ENCODE results near the gene OSER1.
"Not testable (repeated sequence)": the region's sequence is repeated elsewhere in the genome, so short reads cannot be mapped to it uniquely, and the experiment has no call there.

The OSER1 gene

DNA sequence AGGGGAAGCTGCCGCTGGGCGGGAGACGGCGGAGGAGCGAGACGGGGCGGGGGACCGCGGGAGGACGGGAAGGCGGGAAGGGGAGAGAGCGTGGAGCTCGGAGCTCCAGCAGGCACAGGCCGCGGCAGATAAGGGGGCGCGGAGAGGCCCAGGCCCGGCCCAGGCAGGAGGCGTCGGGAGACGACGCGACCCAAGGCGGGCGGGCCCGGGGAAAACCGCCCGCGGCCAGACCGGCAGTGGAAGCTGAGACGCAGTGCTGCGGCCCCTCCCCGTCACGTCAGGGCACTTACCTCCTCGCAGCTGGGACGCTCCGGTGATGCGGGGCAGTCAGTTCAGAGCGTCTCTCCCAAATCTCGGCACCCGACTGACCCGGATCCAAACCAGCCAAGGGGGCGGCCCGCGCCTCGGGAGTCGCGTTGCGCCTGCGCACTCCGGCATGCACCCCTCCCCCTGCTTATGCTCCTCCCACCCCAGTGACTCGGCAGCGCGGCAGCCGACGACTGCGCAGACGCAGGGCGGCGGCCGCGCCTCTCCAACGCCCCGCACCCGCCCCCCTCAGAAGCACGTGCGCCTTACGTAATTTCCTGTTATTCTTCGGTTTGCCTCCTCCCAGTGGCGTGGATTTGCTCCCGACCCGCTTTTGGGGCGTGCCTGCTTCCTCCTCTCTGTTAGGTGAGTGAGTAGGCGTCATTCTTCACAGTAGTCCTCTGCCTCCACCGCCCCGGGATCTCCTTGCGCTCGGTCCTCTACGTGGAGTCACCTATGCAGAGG lies at the start of gene OSER1:
Gene OSER1, minus strand, starts transcription at position 366 of the 771 bp plus-strand sequence. CDS start 3,814 bp downstream, outside the sequence.
- peak; percentile 98 for DNase-seq

DNA sequence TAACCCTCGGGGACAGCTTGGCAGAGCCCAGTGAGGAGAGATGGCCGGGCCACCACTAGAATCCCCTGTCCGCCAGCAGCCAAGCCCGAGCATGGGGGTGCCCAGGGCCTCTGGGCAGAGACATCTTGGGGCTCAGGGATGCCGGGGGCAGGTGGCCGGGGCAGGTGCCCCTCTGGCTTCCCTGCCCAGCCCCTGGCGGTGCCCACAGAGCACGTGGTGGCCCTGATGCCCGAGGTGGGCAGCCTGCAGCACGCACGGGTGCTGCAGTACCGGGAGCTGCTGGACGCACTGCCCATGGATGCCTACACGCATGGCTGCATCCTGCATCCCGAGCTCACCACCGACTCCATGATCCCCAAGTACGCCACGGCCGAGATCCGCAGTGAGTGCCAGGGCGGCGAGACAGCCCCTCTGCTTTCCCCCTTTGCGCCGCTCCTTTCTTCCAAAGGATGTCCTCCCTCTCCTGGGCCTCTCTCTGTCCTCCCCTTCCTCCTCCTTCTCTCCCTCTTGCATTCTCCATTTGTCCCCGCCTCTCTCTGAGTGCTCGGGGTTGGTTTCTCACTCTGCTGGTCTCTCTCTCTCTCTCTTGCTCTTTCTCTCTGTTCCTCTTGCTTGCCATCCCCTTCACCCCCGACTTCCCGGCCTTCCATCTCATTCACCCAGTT lies 47.8 kb upstream of the OSER1 start:
- no peak for DNase-seq

DNA sequence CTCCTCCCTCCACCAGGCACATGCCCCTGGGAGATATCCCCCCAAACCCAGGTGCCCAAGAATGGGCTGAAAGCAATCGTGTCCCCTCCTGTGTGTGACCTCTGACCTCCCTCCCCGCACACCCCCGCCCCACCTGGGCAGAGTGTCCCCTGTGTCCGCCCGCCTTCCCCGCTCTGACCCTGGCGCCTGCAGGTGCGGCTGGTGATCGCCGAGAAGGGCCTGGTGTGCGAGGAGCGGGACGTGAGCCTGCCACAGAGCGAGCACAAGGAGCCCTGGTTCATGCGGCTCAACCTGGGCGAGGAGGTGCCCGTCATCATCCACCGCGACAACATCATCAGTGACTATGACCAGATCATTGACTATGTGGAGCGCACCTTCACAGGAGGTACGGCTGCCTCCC lies 46.4 kb upstream of the OSER1 start:
- no peak for DNase-seq

DNA sequence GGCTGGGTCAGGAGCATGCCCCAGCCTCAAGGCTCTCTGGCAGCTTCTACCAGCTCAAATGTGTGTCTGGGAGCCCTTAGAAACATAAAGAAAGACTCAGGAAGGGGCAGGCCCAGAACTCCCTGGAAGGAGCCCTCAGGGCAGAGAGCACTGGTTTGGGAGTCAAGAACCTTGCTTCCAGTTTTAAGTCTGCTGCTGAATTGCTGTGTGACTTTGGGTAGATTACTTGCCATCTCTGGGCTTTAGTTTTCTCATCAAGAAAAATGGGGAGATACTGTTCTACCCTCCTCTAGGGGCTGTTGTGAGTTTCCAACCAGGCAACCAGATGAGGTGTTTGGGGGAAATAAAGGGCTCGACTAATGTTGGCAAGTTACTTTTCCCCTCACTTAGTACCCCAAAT lies 45.4 kb upstream of the OSER1 start:
- no peak for DNase-seq

DNA sequence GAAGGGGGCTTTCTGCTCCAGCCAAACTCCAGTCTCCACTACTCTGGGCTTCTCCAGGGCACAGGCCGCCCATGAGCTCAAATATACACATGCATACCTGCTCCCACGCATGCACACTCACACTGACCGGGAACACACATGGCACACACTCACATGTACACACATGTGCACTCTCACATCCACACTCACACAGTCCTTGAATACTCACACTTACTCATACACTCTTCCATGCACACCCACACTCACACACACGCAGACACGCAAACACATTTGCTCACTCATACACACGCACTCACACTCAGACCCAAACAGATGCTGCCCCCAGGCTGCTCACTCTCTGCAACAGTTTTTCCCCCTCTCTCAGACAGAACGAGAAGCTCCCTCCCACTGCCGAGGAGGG lies 43.5 kb upstream of the OSER1 start:
- no peak for DNase-seq

DNA sequence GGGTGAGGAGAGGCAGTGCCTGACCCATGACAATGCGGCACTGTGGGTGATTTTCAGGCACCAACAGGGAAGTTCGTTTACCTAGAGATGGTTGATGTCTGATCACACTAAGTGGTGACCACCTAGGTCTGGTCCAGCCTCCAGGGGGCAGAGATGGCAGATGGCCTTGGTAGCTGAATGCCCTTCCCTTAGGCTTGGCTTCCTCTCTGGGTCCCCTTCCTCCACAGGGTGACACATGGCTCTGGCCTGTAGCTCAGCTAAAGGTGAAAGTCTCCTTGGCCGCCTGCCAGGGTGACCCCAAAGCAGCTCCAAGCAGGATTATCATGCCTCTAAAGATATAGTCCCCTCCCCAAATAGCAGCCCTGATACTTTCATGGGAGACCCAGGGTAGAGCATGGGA lies 43.0 kb upstream of the OSER1 start:
- DNase-seq: no peak

DNA sequence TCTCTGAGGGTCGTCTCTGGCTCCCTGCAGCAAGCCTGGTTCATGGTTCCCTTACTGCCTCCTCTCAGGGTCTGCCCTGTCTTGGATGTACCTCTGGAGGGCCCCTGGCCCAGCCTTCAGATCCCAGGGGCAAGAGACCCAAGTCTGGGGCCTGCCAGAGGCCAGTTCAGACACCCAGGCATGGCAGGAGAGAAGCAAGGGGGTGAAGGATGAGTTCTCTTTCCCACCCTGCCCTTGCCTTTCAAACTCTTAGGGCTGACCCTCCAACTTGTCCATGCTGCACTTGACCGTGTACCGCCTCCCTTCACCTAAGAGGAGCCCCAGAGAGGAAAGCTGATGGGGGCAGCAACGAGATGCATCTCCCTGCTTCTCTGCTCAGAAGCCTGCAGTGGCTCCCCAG lies 40.7 kb upstream of the OSER1 start:
- DNase-seq: no peak

DNA sequence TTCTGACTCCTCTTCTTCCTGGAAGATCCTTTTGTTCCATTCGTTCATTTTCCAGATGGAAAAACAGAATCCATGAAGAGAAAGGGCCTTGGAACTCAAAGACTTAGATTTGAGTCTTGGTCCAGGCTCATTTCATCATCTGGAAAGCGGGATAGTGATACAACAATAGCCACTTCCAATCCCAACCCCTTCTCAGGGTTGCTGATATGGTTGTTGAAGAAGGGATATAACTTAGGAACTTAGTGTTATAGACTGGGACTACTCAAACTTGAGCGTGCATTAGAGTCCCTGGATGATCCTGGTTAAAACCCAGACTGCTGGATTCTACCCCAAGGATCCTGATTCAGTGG lies 37.8 kb upstream of the OSER1 start:
- DNase-seq: no peak

DNA sequence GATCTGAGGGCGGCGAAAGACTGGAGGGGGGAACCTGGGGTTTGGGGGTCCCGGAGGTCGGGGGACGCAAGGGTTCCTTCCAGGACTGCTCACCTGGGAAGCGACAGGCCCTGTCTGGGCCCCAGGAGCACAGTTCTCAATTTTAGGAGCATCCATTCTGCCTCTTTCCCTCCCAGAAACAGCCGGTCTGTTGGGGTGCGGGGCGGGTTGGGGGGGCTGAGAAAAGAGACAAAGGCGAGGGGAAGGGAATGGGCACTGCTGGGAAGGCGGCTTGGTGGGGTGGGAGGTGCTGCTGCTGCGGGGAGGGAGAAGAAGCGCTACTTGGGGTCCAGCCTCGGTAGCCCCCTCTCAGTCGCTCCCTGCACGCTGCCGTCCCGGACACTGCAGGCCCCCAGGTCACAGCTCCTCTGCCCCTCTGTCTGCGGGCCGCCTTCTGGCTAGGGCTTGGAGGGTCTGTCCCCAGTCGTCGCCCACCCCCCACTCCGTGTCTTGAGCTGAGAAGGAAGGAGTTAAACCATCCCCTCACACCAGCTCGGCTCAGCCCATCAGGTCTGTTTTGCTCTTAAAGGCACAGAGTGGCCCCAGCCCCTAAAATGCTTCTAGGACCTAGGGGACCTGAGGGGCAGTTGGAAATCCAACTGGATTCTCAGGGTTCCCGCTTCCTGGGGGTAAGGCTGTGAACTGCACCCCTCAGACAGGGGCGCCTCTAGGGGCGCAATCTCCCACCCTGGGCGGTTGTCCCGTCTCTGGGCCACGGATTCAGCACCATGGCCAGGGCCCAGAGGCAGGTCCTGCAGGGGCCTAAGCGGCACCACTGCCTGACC lies 37.2 kb upstream of the OSER1 start:
- DNase-seq: no peak

DNA sequence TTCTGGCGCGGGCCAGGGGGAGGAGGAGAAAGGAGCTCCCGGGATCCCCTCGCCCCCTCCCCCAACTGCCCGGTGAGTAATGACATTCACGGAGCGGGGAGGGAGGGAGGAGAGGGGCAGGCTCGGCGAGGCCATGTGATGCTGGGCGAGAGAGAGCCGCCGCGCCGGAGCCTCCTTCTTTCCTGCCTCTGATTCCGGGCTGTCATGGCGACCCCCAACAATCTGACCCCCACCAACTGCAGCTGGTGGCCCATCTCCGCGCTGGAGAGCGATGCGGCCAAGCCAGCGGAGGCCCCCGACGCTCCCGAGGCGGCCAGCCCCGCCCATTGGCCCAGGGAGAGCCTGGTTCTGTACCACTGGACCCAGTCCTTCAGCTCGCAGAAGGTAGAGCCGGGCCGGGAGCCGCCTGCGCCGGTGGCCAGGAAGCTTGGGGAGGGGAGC lies 36.6 kb upstream of the OSER1 start, which contains the start of gene GDAP1L1:
Gene GDAP1L1, plus strand, starts transcription at position 178 of the 441 bp plus-strand sequence. Its CDS starts 27 bp downstream, at position 205.
- no peak for DNase-seq

DNA sequence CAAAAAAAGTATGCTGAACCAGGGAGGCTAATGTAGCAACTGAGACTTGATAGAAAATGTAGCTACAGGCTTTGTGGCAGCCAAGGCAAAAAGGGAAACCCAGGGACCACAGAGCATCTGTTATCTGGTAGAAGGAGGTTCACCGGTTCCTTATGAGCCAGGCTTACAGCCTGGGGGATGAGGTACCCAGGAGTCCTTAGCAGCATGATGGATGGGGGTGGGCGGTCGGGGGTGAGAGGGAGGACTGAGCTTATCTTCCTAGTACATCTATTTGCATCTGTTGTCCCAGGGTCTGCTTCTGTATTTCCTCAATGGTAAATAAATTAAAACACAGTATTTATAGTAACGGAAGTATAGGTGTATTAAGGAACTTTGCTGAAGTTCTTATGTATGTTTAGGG lies 35.4 kb upstream of the OSER1 start:
- no peak for DNase-seq

DNA sequence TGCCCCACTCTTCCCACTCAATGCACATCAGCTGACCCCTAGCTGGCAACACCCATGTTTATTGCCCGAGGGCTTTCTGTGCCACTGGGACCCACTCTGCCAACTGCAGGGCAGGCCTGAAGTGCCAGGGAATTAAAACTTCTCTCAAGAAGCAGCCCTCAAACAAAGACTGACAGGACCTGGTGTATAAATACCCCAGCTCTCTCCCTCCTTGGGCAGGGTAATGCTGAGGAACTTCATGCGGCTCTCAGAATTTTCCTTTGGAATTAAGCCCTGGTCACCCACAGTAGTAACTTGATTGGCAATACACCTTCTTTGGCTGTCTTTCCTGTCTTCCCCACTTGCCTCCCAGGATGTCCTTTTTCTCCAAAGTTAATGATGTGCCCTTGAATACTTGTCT lies 31.2 kb upstream of the OSER1 start:
- no peak for DNase-seq

DNA sequence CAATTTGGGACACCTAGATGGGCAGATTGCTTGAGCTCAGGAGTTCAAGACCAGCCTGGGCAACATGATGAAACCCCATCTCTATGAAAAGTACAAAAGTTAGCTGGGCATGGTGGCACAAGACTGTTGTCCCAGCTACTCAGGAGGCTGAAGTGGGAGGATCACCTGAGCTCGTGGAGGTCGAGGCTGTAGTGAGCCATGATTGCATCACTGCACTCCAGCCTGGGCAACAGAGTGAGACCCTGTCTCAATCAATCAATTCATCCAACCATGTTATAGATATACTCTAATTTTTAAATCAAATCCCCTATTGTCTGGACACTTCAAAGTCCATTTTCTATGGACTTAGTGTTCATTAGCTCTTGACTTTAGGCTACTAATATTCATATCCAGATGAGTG lies 26.3 kb upstream of the OSER1 start:
- not testable (repeated sequence) for DNase-seq

DNA sequence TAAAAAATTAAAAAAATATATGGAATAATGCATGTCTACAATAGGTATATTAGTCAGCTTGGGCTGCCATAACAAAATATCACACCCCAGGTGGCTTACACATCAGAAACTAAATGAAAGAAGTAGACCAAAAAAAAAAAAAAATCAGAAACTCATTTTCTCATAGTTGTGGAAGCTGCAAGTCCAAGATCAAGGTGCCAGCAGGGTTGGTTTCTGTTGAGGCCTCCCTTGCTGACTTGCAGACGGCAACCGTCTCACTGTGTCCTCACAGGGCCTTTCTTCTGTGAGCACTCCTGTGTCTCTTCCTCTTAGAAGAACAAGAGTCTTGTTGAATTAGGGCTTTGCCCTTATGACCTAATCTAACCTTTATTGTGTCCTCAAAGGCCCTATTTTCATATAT lies 25.1 kb upstream of the OSER1 start:
- DNase-seq: no peak

DNA sequence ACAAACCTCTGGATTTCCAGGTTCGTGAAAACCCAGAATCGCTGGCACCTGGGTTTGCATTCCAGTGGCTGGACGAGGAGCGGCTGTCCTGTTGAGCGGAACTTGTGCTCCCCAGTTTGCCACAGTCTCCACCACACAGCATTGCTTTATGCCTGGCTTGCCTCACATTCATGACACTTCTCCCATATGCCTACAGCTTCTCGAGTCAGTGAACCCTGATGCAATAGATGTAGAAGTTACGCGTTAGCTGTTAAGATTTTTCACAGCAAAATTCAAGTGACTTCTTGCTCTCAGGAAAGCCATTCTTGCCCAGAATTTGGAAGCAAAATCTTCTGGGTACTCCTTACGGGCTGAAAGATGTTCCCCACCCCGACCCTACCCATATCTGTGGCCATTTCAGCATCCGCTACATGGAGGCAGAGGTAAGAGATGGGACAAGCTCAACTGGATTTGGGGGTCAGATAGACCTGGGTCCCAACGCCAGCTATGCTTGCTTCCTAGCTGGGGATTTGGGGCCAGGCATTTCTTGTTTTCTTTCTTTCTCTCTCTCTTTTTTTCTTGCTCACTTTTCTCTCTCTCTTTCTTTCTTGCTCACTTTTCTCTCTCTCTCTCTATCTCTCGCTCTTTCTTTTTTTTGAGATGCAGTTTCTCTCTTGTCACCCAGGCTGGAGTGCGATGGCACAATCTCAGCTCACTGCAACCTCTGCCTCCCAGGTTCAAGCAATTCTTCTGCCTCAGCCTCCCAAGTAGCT lies 24.2 kb upstream of the OSER1 start:
- no peak for DNase-seq

DNA sequence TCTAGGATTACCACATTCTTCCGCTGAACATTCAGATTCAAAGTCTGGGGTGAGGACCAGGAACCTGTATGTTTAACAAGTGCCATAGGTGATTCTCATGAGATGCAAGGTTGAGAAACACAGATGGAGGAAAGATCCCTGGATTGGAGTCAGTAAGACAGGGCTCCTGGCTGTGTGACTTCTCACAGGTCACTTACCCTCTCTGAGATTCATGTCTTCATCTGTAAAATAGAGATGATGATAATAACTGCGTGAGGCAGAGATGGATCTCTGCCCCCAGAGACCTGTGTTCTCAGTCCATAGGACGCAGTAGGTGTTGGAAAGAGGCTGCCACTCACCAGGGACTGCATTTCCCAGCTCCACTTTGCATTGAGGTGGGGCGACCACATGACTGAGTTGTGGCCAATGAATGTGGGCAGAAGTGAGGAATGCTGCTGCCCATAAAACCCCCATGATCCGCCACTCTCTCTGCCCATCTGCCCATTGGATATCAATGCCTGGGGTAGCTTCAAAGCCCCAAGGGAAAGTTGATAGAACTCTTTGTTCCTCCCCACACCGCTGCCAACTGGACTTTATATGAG lies 23.0 kb upstream of the OSER1 start:
- no peak for DNase-seq

DNA sequence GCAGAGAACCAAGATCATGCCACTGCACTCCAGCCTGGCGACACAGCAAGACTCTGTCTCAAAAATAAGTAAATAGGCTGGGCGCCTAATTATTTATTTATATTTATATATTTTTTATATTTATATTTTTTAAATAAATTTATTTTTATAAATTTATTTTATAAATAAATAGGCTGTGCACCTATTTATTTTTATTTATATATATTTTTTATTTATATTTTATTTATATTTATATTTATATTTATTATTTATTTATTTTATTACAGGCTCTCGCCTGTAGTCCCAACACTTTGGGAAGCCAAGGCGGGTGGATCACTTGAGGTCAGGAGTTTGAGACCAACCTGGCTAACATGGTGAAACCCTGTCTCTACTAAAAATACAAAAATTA lies 21.9 kb upstream of the OSER1 start:
- not testable (repeated sequence) for DNase-seq

DNA sequence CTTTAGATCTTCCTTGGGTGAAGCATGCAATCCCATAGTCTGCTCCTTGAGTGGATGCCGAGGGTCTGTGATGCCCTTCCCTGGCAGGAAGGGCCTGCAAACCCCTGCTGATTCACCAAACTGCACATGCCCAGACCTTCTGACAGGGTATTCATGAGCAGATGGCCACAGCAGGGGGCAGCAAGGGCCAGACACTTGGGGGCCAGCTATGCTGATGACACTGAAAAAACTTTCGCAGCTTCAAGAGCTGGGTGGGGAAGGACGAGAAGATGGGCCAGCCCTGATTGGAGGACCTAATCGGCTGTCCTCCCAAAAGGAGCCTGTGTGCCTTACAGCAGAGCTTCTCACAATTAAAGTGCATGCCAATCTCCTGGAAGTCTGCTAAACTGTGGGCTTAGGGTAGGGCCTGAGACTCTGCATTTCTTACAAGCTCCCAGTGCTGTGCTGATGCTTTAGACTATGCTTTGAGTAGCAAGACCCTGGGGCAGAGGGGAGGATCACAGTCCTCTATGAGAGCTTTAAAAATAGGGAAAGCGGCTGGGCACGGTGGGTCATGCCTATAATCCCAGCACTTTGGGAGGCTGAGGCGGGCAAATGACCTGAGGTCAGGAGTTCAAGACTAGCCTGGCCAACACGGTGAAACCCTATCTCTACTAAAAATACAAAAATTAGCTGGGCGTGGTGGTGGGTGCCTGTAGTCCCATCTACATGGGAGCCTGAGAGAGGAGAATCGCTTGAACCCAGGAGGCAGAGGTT lies 21.3 kb upstream of the OSER1 start:
- no peak for DNase-seq

DNA sequence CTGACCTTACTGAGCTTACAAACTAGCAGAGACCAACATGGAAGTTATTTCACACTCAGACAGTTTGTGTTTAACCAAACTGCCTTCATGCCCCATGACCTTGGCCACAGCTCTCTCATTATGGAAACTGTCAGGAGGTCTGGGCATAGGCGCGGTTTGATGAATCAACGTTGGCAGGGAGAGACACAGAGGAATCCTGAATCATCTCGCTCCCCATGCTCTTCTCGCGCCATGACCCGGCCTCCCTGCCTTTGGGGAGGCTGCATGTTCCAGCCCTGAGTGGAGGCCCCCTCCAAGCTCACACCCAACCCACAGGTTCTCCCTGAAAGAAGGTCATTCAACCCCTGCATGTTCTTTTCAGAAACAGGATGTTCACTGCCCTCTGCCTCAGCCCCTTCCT lies 20.6 kb upstream of the OSER1 start:
- DNase-seq: no peak

DNA sequence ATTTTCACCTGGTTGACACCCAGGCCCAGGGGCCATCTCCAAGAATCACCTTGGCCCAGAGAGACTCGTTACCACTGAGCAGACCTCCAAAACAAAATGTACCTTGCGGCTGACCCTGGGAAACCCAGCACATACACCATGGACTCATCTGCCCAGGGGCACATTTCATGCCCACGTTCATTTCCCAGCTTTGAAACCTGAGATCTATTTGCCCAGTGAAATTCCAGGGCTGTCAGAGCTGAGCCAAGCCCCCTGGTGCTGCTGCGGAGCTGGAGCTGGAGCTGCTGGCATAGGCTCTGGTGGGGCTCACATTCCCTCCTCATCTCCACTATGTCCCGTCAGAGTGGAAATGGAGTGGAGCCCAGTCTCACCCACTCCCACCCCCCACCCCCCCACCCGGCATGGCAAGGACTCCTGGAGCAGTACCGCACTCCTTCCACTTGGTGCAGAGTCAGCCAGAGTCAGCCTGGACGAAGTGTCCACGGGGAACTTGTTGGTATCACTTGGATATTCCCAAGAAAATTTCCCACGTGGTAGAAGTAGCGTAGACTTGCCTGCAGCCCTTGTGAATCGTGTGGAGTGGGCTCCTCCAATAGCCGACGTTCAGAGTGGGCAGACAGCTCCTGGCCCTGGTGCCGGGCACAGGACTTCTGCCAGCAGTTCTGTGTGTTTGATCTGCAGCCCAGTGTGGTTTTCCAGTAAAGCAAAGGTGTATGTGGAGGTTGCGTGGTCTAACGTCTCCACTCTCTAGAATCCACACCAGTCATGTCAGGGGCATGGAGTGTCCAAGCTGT lies 18.1 kb upstream of the OSER1 start:
- no peak for DNase-seq

DNA sequence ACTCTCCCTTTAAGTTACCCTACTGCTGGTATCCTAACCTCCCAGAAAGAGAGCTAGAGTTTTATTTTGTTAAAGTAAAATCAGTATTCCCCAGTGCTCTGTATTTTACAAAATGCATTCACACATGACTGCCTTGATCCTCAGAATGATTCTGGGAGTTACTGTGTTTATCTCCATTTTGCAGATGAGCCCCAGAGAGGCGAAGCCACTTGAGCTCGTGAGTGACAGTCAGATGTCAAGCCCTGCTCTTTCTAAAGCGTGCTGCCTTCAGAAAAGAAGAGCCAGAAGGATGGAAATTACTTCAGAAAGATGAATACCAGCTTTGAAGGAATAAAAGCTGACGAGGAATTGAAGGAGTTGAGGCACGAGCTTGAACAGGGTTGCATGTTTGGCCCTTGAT lies 14.1 kb upstream of the OSER1 start:
- DNase-seq: no peak

All from CD4-positive, alpha-beta T cell treated with Interleukin-15 for 1 hour (primary cell).